COLO829 (cell line): ENCODE data around the gene MGAT5.

Experiments
- DNase-seq: peaks from one replicate; pipeline ENCODE4 v3.0.0; 2012; ENCODE audit warnings: low spot score

Gene MGAT5, protein sequence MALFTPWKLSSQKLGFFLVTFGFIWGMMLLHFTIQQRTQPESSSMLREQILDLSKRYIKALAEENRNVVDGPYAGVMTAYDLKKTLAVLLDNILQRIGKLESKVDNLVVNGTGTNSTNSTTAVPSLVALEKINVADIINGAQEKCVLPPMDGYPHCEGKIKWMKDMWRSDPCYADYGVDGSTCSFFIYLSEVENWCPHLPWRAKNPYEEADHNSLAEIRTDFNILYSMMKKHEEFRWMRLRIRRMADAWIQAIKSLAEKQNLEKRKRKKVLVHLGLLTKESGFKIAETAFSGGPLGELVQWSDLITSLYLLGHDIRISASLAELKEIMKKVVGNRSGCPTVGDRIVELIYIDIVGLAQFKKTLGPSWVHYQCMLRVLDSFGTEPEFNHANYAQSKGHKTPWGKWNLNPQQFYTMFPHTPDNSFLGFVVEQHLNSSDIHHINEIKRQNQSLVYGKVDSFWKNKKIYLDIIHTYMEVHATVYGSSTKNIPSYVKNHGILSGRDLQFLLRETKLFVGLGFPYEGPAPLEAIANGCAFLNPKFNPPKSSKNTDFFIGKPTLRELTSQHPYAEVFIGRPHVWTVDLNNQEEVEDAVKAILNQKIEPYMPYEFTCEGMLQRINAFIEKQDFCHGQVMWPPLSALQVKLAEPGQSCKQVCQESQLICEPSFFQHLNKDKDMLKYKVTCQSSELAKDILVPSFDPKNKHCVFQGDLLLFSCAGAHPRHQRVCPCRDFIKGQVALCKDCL

DNA sequence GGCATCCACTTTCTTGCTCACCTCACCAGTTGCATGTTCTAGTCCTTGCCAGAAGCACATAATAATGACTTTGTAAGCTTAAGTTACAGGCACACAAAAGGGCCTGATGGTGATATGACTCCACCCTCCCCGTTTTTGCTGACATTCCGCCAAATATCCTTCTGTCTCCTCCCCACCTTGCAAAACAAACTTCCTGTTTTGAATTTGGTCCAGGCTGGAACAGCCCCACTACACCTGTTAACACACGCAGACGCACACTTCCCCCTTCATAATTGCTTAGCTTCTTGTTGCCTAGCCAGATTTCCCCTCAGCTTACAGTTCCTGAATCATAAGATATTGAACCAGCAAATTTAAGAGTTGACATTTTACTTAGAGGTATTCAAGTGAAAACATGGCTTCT, at the start of gene MGAT5:
Gene MGAT5 (plus strand): TSS at position 269 of the 400 bp plus-strand sequence. CDS start 332 bp downstream, outside the sequence.
- no peak for DNase-seq

- DNase-seq, result no peak
Observed at GRCh38 chr2:134205087-134205486, 48.8 kb upstream of the MGAT5 start.

- no peak for DNase-seq
Observed at GRCh38 chr2:134206031-134206430, 47.8 kb upstream of the MGAT5 start.

DNA sequence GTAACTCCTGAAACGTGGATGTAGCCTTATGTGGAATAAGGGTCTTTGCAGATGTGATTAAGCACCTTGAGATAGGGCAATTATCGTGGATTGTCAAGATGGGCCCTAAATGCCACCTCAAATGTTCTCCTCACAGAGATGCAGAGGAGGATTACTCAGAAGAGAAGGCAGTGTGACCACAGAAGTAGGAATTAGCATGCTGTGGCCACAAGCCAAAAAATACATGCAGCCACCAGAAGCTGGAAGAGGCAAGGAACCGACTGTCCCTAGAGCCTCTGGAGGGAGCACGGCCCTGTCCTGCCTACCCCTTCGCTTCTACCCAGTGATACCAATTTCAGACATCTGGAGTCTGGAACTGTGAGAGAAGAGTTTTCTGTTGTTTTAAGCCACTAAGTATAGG, 47.3 kb upstream of the MGAT5 start:
- no peak for DNase-seq

DNA sequence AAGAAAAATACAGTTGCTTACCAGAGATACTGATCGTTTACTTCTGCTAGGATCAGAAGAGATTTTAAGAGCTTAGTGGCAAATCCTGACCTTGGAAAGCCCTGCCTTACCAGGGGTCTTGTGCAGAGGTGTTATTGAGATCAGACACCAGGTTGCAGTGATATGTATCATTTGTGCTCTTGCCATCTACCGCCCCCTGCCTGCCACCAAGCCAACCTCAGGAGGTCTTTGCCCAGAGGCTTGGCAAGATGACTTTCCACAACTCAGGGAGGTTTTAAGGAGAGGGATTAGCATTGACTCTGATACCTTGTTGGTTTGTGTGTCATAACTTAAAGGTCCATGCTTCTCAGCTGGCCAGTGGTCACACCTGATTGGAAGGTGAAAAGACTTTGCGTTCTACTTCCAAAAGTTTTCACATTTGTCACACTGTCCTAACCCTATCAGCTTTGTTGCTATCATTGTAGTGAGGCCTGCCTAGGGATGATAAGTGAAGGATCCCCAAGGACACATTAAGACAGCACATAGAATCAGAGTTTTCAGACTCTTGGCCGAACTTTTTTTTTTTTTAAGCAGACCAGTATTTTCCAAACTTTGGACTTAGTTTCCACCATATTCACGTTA, 46.2 kb upstream of the MGAT5 start:
- DNase-seq, result peak; percentile 43

DNA sequence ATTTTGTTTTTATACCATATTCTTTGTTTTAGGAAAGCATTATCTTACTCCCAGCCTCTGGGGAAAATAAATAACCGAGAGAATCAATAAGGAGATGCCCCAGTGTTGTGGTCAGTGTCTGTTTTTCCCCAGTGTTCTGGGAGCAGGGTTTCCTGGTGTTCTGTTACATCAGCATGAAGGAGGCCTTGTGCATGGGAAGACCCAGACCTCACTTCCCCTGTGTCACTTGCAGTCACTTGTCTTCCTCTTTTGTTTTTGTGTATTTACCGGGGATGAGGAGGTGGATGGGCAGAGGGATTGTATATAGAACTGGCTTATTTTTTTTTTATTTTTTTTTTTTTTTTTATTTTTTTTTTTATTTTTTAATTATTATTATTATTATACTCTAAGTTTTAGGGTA, 45.0 kb upstream of the MGAT5 start:
- DNase-seq, result no peak

- DNase-seq, result no peak
Observed at GRCh38 chr2:134212746-134213145, 41.1 kb upstream of the MGAT5 start.

DNA sequence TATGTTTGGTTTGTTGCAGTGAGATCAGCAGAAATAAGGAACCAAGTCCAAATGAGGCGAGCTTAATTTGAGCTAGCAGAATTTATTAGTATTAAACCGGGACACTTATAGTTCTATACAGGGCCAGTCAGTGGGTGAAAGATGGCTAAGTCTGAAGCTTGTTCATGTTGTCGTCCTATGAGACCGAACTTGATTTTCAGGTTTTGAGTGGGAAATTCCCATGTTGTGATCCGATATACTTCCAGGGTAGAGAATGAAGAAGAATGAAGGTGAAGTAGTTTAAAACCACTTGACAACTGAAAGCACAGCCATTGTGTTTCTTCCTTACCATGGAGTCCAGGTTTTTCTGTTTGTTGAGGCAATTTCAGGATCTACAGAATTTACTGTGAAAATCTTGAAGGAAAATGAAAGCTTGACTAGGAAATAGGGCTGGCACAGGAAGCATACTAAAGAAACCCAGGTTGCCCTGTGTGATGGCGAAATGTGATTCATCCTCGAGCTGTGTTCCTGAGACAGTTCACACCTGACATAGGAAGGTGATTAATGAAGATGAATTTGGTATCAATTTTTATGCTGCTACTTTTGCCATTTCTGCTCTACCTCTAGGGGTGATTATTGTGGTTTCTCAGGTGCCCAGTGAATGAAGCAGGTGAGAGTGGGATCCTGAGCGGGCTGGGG, 37.6 kb upstream of the MGAT5 start:
- DNase-seq, result no peak

GRCh38 chr2:134217351-134217750, 36.5 kb upstream of the MGAT5 start:
- no peak for DNase-seq

DNA sequence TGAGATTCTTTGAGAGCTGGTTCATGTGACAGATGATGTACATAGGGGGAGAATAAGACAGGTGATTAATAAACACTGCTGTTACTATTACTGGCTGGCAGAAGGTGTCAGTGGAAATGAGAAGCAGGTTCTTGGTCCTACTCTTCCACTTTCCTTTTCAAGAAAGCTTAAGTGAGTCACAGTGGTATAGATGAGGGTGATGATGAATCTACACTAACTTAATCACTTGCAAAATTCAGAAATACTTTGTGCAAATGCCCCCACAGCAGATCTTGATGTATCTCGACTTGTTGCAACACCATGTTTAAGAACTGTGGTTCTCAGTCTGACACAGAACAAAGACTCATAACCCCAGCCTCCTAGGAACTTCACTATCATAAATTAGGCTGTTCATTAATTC, 35.9 kb upstream of the MGAT5 start:
- no peak for DNase-seq

DNA sequence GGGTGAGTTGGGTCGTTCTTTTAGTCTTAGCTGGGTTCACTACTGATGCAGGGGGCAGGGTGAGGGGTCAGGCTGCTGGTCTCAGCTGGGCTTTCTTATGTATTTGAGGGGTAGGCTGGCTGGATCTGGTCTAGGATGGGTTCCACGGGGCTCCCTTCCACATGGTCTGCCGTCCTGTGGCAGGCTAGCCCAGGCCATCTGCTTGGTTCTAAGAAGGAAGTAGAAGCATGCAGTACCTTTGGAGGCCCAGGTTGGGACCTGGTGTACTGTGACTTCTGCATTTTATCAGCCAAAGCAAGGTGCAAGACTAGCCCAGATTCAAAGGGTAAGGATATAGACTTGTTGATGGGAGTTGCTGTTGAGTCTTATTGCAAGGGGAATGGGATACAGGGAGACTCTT, 35.5 kb upstream of the MGAT5 start:
- DNase-seq, result no peak

- DNase-seq, result peak; percentile 57
Observed at GRCh38 chr2:134218930-134219658, 34.8 kb upstream of the MGAT5 start.

GRCh38 chr2:134220344-134220974, 33.4 kb upstream of the MGAT5 start:
- no peak for DNase-seq

DNA sequence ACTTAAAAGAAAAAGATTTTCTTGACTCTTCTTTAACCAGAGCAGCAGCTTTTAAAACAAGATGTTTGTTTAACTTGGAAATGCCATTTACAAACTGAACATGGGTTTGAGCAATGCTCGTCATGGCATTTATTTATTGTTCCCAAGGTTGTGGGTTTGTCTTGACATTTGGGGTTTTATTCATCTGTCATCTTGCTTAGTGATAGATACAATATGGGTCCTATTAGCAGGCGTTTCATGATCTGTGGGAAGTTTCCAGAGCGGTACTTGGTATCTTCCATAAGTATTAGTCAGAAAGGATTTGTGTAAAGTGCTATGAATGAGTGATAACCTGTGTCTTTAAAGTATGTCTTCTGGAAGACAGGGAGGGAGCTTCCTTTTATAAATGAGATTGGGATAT, 29.9 kb upstream of the MGAT5 start:
- no peak for DNase-seq

GRCh38 chr2:134225173-134225572, 28.7 kb upstream of the MGAT5 start:
- DNase-seq, result no peak

DNA sequence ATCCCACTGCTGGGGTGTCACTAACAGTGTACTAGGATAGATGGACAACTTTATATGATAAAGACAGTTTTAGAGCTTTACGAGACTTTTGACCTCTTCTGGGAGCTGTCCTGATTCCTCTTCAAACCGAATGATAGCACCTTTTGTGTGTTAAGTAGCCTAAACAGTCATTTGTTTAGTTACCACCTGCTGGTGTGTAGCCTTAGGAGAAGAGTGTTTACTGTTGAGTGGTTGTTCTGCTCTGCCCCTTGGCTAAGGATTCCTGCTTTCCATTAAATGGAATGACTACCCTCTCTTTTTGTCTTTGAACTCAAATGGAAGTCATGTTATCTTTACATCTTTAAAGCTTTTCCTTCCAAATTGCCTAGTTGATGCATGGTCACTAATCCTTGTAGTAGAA, 28.0 kb upstream of the MGAT5 start:
- no peak for DNase-seq

DNA sequence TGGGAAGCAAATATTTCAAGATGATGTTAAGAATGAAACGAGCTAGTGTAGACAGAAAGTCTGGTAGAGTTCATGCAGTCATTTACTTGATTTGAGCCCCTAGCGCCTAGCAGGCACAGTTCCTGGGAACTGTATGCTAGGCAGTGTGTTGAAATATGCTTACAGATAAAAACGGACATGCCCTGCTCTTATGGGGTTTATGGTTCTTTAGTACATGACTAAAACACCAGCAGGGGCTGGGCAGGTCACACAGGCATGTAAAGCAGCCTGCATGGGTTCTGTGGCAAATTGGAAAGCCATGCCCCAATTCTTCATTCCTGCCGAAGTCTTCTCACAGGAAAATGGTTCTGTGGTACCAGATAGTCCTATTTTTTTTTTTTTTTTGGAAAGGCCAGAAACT, 27.3 kb upstream of the MGAT5 start:
- DNase-seq, result no peak

- no peak for DNase-seq
Observed at GRCh38 chr2:134227666-134228065, 26.2 kb upstream of the MGAT5 start.

- DNase-seq, result no peak
Observed at GRCh38 chr2:134228493-134228903, 25.4 kb upstream of the MGAT5 start.

DNA sequence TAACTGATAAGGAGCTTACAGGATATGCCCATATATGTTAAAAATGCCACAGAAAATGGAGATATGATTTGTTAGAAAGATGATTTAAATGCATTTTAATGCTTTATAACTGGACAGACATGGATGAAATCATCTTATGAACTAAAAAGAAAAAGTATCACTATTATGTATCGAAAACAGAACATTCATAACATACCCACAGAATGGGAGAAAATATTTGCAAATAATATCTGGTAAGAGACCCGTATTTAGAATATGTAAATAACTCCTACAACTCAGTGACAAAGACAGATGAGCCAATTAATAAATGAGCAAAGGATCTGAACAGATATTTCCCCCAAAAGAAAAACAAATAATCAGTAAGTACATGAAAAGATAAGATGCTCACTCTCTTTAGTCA, 24.3 kb upstream of the MGAT5 start:
- DNase-seq, result no peak

DNA sequence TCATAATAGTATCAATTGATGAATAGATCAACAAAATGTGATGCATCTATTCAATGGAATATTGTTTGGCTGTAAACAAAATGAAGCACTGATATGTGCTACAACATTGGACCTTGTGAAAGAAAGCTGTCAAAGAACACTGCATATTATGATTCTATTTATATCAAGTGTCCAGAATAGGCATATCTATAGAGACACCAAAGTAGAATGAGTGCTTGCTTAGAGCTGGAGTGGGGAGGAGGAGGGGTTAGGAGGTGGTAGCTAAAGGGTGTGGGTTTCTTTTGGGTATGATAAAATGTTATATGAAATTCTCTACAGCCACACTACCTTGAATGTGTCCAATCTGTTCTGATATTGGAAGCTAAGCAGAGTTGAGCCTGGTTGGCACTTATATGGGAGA, 23.0 kb upstream of the MGAT5 start:
- no peak for DNase-seq
